Measurements from ENCODE around the gene SPG7. TPM values are rescaled to one million over a fixed set of nuclear protein-coding genes. Genes with fewer than 3 reads are reported as not detected.

Gene SPG7
- total RNA-seq, 1 donor, result 78.1 TPM

DNA sequence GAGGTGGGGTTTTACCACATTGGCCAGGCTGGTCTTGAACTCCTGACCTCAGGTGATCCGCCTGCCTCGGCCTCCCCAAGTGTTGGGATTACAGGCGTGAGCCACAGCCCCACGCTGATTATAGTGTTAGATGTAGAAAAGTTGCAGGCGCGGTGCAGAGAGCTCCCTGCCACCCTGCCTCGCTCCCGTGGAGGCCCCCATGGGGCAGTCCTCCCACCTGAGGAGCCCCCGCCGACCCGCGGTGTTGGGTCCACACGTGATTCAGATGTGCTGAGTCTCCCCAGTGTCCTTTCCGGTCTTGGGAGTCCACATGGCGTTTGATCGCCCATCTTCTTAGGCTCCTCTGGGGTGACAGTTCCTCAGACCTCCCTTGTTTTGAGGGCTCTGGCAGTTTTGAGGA lies 47.1 kb downstream of the SPG7 start:
- no peak overlapping the region for H3K4me3 ChIP-seq (ENCODE audit: low read depth, low read length)
- no peak for DNase-seq (ENCODE audit: low read depth)
- TF ChIP-seq, protein P1, sequence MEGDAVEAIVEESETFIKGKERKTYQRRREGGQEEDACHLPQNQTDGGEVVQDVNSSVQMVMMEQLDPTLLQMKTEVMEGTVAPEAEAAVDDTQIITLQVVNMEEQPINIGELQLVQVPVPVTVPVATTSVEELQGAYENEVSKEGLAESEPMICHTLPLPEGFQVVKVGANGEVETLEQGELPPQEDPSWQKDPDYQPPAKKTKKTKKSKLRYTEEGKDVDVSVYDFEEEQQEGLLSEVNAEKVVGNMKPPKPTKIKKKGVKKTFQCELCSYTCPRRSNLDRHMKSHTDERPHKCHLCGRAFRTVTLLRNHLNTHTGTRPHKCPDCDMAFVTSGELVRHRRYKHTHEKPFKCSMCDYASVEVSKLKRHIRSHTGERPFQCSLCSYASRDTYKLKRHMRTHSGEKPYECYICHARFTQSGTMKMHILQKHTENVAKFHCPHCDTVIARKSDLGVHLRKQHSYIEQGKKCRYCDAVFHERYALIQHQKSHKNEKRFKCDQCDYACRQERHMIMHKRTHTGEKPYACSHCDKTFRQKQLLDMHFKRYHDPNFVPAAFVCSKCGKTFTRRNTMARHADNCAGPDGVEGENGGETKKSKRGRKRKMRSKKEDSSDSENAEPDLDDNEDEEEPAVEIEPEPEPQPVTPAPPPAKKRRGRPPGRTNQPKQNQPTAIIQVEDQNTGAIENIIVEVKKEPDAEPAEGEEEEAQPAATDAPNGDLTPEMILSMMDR (IDR thresholded peaks at IDR 0.05; ENCODE audit: insufficient read depth, low read length), result no peak

DNA sequence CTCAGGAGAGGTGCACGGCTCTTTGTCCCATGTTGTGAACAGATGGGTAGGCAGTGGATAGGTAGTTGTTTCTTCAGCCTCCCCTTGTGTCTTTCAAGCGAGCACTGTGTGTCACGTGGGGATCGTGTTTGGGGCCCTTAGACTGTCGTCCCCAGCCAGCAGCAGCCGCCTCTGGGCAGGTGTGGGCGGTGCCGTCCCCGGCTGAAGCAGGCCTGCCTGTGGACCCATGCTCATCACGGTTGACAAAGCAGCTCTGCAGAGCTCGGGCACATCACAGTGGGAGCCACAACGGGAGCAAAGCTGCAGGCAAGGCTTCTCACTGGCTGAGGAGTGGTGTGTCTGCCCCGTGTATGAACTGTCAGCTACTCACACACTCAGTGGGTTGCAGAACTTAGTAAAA lies 47.6 kb downstream of the SPG7 start:
- TF ChIP-seq, protein P1 (IDR thresholded peaks at IDR 0.05; ENCODE audit: insufficient read depth, low read length), result no peak
- no peak overlapping the region for H3K4me3 ChIP-seq (ENCODE audit: low read depth, low read length)
- DNase-seq (ENCODE audit: low read depth), result no peak

DNA sequence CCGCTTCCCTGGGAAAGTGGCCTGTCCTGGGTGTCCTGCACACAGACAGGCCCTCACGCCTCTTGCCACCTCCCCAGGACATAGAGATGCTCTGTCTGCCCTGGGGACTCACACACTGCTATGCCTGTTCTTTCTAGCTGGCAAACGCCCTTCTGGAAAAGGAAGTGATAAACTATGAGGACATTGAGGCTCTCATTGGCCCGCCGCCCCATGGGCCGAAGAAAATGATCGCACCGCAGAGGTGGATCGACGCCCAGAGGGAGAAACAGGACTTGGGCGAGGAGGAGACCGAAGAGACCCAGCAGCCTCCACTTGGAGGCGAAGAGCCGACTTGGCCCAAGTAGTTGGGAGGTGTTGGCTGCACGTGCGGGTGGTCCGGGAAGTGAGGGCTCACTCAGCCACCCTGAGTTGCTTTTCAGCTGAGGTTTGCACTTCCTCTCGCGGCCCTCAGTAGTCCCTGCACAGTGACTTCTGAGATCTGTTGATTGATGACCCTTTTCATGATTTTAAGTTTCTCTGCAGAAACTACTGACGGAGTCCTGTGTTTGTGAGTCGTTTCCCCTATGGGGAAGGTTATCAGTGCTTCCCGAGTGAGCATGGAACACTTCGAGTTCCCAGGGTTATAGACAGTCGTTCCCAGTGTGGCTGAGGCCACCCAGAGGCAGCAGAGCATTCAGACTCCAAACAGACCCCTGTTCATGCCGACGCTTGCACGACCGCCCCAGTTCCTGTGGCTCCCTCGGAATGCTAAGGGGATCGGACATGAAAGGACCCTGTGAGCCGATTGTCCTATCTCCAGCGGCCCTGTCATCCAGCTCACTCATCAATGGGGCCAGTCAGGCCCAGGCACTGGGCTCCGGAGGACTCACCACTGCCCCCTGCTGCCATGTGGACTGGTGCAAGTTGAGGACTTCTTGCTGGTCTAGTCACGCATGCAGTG lies 48.8 kb downstream of the SPG7 start:
- TF ChIP-seq, protein P1 (IDR thresholded peaks at IDR 0.05; ENCODE audit: insufficient read depth, low read length), result peak; percentile 87
- H3K4me3 ChIP-seq (ENCODE audit: low read depth, low read length), result no peak overlapping the region
- peak; percentile 68 for DNase-seq (ENCODE audit: low read depth)

DNA sequence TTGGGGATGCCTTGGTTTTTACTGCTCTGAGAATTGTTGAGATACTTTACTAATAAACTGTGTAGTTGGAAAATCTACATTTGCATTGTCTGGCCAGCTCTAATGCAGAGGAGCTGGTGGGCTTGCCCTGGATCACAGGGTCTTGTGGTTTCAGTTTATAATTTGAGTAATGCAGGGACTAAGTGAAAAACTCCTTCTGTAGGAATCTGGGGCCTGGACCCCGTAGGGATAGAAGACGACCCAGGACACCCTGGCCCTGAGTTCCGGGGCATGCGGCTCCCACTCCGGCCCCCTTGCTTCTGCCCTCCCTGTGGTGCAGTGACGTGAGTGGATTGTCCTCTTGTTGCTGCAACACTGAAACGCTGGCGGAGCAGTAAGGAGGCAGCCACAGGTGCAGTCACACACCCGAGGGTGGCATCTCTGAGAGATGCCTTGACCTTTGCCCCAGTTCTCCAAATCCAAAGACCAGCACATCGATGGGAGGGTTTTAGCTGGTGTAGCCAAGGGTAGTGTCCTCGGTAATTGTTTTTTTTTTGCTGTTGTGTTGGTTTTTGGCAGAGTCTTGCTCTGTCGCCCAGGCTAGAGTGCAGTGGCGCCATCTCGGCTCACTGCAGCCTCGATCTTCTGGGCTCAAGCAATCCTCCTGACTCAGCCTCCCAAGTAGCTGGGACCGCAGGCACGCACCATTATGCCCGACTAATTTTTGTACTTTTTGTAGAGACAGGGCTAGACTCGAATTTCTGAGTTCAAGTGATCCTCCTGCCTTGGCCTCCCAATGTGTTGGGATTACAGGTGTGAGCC lies 49.7 kb downstream of the SPG7 start:
- TF ChIP-seq, protein P1 (IDR thresholded peaks at IDR 0.05; ENCODE audit: insufficient read depth, low read length), result no peak
- no peak overlapping the region for H3K4me3 ChIP-seq (ENCODE audit: low read depth, low read length)
- DNase-seq (ENCODE audit: low read depth), result no peak

DNA sequence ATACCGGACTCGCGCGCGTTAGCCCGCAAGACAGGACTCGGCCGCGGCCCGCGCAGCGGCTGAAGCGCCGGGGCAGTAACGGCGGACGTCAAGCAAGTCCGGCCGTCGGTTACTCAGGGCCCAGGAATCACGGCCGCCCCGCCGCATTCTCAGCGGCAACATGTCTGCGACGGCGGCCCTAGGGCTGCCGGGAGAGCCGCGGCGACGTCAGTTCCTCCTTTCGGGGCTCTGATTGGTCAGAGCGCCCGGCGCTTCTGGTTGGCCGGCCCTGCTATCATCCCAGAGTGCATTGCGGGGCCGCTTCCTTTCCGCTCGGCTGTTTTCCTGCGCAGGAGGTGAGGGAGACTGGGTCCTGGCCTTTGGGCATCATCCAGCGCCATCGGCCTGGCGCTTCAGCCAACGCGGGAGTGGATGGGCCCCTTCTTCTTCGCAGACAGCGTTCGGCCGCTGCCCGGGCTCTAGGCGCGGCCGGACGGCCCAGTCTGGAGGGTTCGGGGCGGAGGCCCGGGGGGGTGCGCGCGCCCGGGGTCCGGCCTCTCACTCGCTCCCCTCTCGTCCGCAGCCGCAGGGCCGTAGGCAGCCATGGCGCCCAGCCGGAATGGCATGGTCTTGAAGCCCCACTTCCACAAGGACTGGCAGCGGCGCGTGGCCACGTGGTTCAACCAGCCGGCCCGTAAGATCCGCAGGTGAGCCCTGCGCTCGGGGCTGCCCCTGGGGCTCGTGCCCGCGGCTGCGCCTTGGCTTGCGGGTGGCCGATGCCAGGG lies 52.4 kb downstream of the SPG7 start, which contains the start of gene RPL13:
TSS of gene RPL13 (plus strand) at position 305 of the 764 bp plus-strand sequence. CDS start at position 583, 278 bp downstream.
- peak within 1 kb of the TSS; percentile 89 for H3K4me3 ChIP-seq (ENCODE audit: low read depth, low read length)
- TF ChIP-seq, protein P1 (IDR thresholded peaks at IDR 0.05; ENCODE audit: insufficient read depth, low read length), result no peak
- peak; percentile 94 for DNase-seq (ENCODE audit: low read depth)
